HUES6 (cell line): ENCODE measurements around the gene EMSY.

Experiments used
- H3K27ac ChIP-seq: 2 replicates; pipeline ENCODE4 v1.7.0; 2013; ENCODE audit warnings: low read depth, mild to moderate bottlenecking, low read length, inconsistent platforms
- H3K27me3 ChIP-seq: 2 replicates; pipeline ENCODE4 v1.6.1; 2013; ENCODE audit warnings: low read length; ENCODE audit not compliant: control insufficient read depth, insufficient read depth
- H3K36me3 ChIP-seq: 2 replicates; pipeline ENCODE4 v1.6.1; 2013; ENCODE audit warnings: low read length; ENCODE audit not compliant: control insufficient read depth, insufficient read depth
- H3K4me1 ChIP-seq: 2 replicates; pipeline ENCODE4 v1.6.1; 2013; ENCODE audit warnings: low read length; ENCODE audit not compliant: control insufficient read depth, insufficient read depth
- H3K4me3 ChIP-seq: 2 replicates; pipeline ENCODE4 v1.5.1; 2013; ENCODE audit warnings: low read depth, low read length
- H3K9ac ChIP-seq: one replicate; pipeline ENCODE4 v1.6.1; 2013; ENCODE audit warnings: mild to moderate bottlenecking, low read length
- H3K9me3 ChIP-seq: 2 replicates; pipeline ENCODE4 v1.6.1; 2013; ENCODE audit warnings: low read depth, low read length; ENCODE audit not compliant: control insufficient read depth, insufficient read depth

Gene EMSY

DNA sequence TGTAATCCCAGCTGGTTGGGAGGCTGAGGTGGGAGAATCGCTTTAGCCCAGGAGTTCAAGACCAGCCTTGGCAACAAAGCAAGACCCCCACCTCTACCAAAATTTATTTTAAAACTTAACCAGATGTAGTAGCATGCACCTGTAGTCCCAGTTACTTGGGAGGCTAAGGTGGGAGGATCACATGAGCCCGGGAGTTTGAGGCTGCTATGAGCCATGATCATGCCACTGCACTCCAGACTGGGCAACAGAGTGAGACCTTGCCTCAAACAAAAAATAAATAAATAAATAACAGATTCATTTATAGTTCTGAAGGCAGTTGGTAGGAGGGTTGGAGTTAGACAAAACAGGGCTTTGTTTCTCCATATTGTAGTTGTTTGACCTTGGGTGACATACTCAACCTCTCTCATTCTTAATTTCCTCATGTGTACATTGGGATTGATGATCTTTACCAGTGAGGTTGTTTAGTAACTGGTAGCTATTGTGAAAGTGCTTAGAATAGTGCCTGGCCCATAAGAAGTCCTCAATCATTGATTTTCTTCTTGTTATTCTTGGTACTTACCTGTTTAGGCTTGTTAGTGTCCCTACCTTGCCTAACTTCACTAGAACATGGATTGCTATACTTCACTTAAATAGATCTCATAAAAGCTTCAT lies 79.1 kb downstream of the EMSY start:
- Histone ChIP-seq H3K36me3 (peaks cover 49% of the 10 kb centered on the region), H3K4me3 (no peak overlapping the region), H3K27me3 (no peaks in the 10 kb centered on the region), H3K4me1 (no peaks in the 10 kb centered on the region), H3K27ac (no peak overlapping the region), H3K9ac (no peak overlapping the region), H3K9me3 (no peaks in the 10 kb centered on the region)

DNA sequence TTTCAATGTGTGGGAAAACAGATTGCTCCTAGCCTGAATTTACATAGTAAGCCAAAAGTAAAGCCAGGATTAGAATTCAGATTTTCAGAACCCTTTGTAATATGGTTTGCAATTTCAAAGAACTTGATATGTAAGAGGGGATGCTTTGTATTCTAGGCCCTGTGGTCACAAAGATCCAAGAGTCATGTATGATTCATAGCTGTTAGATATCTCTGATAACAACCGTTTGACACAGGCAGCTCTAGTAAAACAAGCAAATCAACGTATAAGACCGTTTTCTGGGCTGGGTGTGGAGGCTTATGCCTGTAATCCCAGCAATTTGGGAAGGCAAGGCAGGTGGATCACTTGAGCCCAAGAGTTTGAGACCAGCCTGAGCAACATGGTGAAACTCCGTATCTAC lies 79.6 kb downstream of the EMSY start:
- Histone ChIP-seq H3K4me1 (no peaks in the 10 kb centered on the region), H3K27ac (no peak overlapping the region), H3K4me3 (no peak overlapping the region), H3K9me3 (no peaks in the 10 kb centered on the region), H3K9ac (no peak overlapping the region), H3K36me3 (peaks cover 55% of the 10 kb centered on the region), H3K27me3 (no peaks in the 10 kb centered on the region)

DNA sequence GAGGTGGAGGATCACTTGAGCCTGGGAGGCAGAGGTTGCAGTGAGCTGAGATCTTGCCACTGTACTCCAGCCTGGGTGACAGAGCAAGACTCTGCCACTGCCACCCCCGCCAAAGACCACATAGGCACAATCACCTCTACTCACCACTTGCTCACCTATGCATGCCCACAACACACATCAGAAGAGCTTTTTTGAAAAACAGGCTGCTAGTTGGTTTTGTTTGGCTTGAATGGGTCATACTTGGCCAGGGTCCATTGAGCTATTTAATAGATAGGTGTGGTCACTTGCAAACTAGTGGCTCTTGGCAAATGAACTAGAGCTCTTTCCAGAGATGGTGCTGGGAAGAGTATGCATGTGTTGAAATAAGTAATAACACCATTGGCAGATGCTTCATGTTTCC lies 80.1 kb downstream of the EMSY start:
- H3K9me3 ChIP-seq: no peaks in the 10 kb centered on the region
- no peak overlapping the region for H3K9ac ChIP-seq
- no peak overlapping the region for H3K27ac ChIP-seq
- no peak overlapping the region for H3K4me3 ChIP-seq
- H3K4me1 ChIP-seq: no peaks in the 10 kb centered on the region
- peaks cover 56% of the 10 kb centered on the region for H3K36me3 ChIP-seq
- H3K27me3 ChIP-seq: no peaks in the 10 kb centered on the region

- peaks cover 68% of the 10 kb centered on the region for H3K36me3 ChIP-seq
These were observed 82.1 kb downstream of the EMSY start for GRCh38 chr11:76526878-76527277.

DNA sequence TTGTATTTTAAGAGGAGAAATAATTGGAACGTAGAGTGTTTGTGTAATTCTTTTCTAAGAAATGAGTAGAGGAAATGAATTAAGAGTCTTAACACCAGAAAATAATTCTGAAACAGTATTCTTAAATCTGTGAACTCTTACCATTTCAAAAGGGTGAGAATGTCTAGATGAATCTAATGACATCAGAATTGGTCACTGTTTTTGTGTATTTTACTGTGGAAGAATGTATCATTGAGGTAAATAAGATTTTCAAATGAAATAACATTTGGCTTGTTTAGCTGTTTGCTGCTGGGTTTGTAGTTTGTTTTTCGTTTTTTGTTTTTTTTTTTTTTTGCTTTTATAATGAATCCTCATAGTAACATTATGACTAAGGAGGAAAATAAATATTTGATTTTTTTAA lies 97.6 kb downstream of the EMSY start:
- H3K36me3 ChIP-seq: peaks cover 83% of the 10 kb centered on the region
- no peaks in the 10 kb centered on the region for H3K27me3 ChIP-seq
- no peak overlapping the region for H3K9ac ChIP-seq
- no peak overlapping the region for H3K27ac ChIP-seq
- H3K9me3 ChIP-seq: no peaks in the 10 kb centered on the region
- no peaks in the 10 kb centered on the region for H3K4me1 ChIP-seq
- H3K4me3 ChIP-seq: no peak overlapping the region

More at GRCh38 chr11:76526878-76527277, 82.1 kb downstream of the EMSY start:
- H3K9ac ChIP-seq: no peak overlapping the region
- H3K9me3 ChIP-seq: no peaks in the 10 kb centered on the region
- H3K27ac ChIP-seq: 0 out of 2 replicates have a peak overlapping the region, but pooled peaks have one; percentile 26
- no peak overlapping the region for H3K4me3 ChIP-seq
- no peaks in the 10 kb centered on the region for H3K27me3 ChIP-seq
- H3K4me1 ChIP-seq: no peaks in the 10 kb centered on the region

GRCh38 chr11:76543006-76543703 lies 98.3 kb downstream of the EMSY start:
- no peak overlapping the region for H3K4me3 ChIP-seq
- H3K4me1 ChIP-seq: no peaks in the 10 kb centered on the region
- no peaks in the 10 kb centered on the region for H3K9me3 ChIP-seq
- H3K9ac ChIP-seq: no peak overlapping the region
- peaks cover 78% of the 10 kb centered on the region for H3K36me3 ChIP-seq
- no peak overlapping the region for H3K27ac ChIP-seq
- no peaks in the 10 kb centered on the region for H3K27me3 ChIP-seq

DNA sequence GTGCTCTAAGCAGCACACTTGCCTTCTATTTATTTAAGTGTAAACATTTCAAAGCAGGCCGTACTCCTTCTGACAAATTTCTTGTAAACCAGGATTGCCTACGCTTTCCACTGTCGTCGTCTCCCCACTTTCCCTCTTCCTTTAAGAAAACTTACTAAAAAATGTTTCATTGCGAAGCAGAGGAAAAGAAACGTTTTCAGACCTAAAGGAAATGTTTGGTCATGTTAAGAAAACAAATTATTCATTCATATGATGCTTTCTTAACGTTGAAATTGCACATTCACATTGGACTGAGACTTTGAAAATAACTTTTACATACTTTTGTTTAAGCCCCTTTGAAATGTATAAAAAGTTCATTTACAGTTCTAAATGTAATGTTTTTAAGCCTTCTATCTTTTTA lies 106.0 kb downstream of the EMSY start:
- Histone ChIP-seq H3K27ac (no peak overlapping the region), H3K36me3 (peaks cover 53% of the 10 kb centered on the region), H3K9me3 (peaks cover 6% of the 10 kb centered on the region), H3K9ac (no peak overlapping the region), H3K27me3 (no peaks in the 10 kb centered on the region), H3K4me3 (no peak overlapping the region), H3K4me1 (peaks cover 10% of the 10 kb centered on the region)

- H3K27ac ChIP-seq: no peak overlapping the region
- no peak overlapping the region for H3K9ac ChIP-seq
- H3K27me3 ChIP-seq: no peaks in the 10 kb centered on the region
- H3K9me3 ChIP-seq: peaks cover 6% of the 10 kb centered on the region
- H3K4me3 ChIP-seq: no peak overlapping the region
- H3K36me3 ChIP-seq: peaks cover 46% of the 10 kb centered on the region
- peaks cover 10% of the 10 kb centered on the region for H3K4me1 ChIP-seq
These were observed 106.6 kb downstream of the EMSY start for GRCh38 chr11:76551400-76551799.

GRCh38 chr11:76552987-76553386 lies 108.2 kb downstream of the EMSY start:
- Histone ChIP-seq H3K36me3 (peaks cover 35% of the 10 kb centered on the region), H3K4me1 (peaks cover 10% of the 10 kb centered on the region), H3K27ac (no peak overlapping the region), H3K27me3 (no peaks in the 10 kb centered on the region), H3K9ac (no peak overlapping the region), H3K4me3 (no peak overlapping the region), H3K9me3 (peaks cover 6% of the 10 kb centered on the region)

DNA sequence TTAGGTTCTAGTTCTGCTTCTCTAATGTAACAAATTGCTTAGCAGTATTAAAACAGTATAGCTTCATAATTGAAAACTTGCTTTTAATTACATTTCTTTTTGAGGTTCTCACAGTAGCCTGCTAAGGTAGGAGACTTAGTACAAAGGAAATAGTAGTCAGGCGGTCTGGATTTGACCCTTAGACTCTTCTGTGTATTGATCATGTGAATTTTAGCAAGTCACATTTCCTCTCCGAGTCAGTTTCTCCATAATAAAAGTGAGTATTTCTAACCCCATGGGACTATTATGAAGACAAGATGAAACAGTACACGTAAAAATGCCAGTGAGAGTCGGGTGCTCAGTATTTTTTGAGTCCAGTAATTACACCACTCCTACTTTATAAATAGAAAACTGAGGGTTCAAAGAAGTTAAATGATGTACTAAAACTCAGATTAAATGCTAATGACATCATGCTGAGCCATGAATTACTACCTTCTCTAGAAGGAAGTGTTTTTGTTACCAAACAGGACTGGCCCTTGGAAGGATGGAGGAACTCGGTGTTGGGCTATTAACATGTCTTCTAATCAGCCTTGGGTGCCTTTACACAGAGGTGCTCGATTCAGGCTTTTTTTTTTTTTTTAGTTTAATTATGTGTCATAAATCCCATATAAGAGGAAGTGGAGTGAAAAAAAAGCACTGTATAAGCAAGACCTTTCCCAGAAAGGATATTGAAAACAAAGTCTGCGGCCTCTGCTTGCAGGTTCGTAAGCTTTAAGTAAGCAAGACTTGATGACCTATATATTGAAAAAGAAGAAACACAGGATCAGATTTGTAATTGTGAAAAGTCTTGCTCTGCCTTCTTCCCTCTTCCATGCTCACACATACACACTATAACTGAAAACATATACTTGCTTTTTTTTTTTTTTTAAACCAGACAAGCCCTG lies 109.0 kb downstream of the EMSY start:
- H3K9ac ChIP-seq: no peak overlapping the region
- peaks cover 10% of the 10 kb centered on the region for H3K4me1 ChIP-seq
- no peaks in the 10 kb centered on the region for H3K27me3 ChIP-seq
- H3K36me3 ChIP-seq: peaks cover 28% of the 10 kb centered on the region
- H3K9me3 ChIP-seq: peaks cover 6% of the 10 kb centered on the region
- H3K27ac ChIP-seq: no peak overlapping the region
- H3K4me3 ChIP-seq: no peak overlapping the region

DNA sequence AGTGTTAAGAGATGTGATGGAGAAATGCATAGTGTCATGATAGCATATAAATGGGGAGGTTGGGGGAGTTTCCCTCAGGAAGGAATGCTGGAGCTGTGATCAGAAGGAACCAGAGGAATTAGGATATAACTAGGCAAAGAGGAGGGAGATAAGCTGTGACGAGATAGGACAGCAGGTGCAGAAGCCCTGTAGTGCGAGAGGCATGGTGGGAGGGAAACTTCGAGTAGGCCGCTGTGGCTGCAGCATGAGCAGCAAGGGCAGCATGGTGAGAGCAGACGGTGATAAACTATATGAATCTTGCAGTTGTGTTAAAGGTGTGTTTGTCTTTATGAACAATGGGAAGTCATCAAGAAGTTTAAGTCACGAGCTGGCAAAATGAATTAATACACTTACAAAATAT lies 109.9 kb downstream of the EMSY start:
- Histone ChIP-seq H3K4me1 (peaks cover 10% of the 10 kb centered on the region), H3K27me3 (no peaks in the 10 kb centered on the region), H3K27ac (no peak overlapping the region), H3K9me3 (peaks cover 6% of the 10 kb centered on the region), H3K4me3 (no peak overlapping the region), H3K36me3 (peaks cover 18% of the 10 kb centered on the region), H3K9ac (no peak overlapping the region)
